Measurements from ENCODE around the gene PPFIBP1.

- TF ChIP-seq RNF2 (IDR thresholded peaks at IDR 0.05; ENCODE audit: borderline replicate concordance, low read depth) (no peak), POLR2A (IDR thresholded peaks at IDR 0.05; ENCODE audit: low read length) (no peak), REST (IDR thresholded peaks at IDR 0.05) (no peak), RAD21 (conservative IDR thresholded peaks at IDR 0.05 in 1 of 2, IDR thresholded peaks at IDR 0.05 in 1 of 2) (no peak), JUN (IDR thresholded peaks at IDR 0.05) (no peak), KDM5A (IDR thresholded peaks at IDR 0.05) (no peak)
Observed at GRCh38 chr12:27499377-27499776, 24.6 kb upstream of the PPFIBP1 start.

Data from A549 (cell line).